GM10248 (cell line): ENCODE results near the gene SEPSECS.

Experiments used
- CTCF ChIA-PET: fragments of 300-600 bp; sonication (Branson Sonifier 250); formaldehyde crosslinking; extraction: SDS; loops from one replicate; lab custom pipeline; 2021; ENCODE audit warnings: antibody characterized with exemption; lab: Yijun Ruan, JAX
- POLR2A ChIA-PET: fragments of 350-650 bp; sonication (Branson Sonifier 250); formaldehyde crosslinking; extraction: SDS; loops from one replicate; lab custom pipeline; 2020; ENCODE audit warnings: antibody characterized with exemption; lab: Yijun Ruan, JAX
- DNase-seq: peaks from one replicate; pipeline ENCODE4 v3.0.0; 2012; ENCODE audit errors: extremely low spot score
- TF ChIP-seq, protein P1 (sequence below): IDR thresholded peaks from 2 replicates; pipeline ENCODE4 v1.5.1; 2012; ENCODE audit warnings: mild to moderate bottlenecking, low read depth; ENCODE audit errors: extremely low read depth, missing control alignments, control extremely low read depth

The SEPSECS gene

GRCh38 chr4:25160714-25161592, 704 bp upstream of the SEPSECS start:
- no peak for DNase-seq
- POLR2A ChIA-PET: interaction anchor here (0.7 kb wide), 1 partner anchor 389 kb away, joined by 3 read pairs; no protein-coding TSS in a partner anchor
- CTCF ChIA-PET: interaction anchor here (1.0 to 3.1 kb wide), 11 partner anchors 9 to 672 kb away, joined by 3 to 17 read pairs (median 5); partner anchors contain the start of gene ZCCHC4
- TF ChIP-seq, protein P1, sequence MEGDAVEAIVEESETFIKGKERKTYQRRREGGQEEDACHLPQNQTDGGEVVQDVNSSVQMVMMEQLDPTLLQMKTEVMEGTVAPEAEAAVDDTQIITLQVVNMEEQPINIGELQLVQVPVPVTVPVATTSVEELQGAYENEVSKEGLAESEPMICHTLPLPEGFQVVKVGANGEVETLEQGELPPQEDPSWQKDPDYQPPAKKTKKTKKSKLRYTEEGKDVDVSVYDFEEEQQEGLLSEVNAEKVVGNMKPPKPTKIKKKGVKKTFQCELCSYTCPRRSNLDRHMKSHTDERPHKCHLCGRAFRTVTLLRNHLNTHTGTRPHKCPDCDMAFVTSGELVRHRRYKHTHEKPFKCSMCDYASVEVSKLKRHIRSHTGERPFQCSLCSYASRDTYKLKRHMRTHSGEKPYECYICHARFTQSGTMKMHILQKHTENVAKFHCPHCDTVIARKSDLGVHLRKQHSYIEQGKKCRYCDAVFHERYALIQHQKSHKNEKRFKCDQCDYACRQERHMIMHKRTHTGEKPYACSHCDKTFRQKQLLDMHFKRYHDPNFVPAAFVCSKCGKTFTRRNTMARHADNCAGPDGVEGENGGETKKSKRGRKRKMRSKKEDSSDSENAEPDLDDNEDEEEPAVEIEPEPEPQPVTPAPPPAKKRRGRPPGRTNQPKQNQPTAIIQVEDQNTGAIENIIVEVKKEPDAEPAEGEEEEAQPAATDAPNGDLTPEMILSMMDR: no peak

GRCh38 chr4:25158817-25159216, 1.4 kb downstream of the SEPSECS start:
- POLR2A ChIA-PET: no interaction called here
- CTCF ChIA-PET: interaction anchor here (1.3 kb wide), 1 partner anchor 18 kb away, joined by 4 read pairs; no protein-coding TSS in a partner anchor
- DNase-seq: no peak
- TF ChIP-seq, protein P1: no peak

GRCh38 chr4:25157081-25157480, 3.2 kb downstream of the SEPSECS start:
- TF ChIP-seq, protein P1: no peak
- CTCF ChIA-PET: interaction anchor here (1.3 kb wide), 1 partner anchor 13 kb away, joined by 4 read pairs; no protein-coding TSS in a partner anchor
- POLR2A ChIA-PET: no interaction called here
- no peak for DNase-seq

- ChIA-PET CTCF (no interaction called here), POLR2A (no interaction called here)
- TF ChIP-seq, protein P1: no peak
- no peak for DNase-seq
Measured at GRCh38 chr4:25155947-25156346, 4.3 kb downstream of the SEPSECS start.

DNA sequence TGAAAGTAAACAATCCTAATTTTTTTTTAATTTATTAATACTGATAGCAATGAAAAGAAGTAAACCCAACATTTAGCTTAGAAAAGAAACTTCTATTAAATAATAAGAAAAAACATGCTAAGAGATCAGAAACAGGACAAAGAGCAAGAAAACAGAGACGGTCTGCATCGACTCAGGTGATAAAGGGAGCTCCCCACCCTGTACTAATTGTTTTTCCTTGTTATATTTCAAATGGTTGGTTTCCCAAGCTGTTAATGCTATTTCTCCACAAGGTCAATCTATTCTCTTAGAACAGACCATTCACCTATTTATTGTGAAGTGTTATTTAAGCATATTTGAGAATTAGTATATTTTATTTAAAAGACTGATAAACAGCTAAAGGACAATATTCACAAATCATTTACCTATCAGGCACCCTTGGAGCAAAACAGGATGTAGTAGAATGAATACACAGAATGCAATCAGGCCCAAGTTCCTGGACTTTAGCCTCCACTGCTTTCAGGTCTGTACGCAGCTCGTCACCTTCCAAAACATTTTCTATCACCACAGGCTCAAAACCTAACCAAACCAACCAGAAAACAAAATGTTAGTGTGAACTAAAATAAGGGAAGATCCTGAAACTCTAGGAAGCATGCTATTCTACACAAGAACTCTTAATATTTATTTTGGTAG, 5.5 kb downstream of the SEPSECS start:
- CTCF ChIA-PET: interaction anchor here (0.8 to 1.4 kb wide), 2 partner anchors 10 to 16 kb away, joined by 3 to 11 read pairs; no protein-coding TSS in a partner anchor
- TF ChIP-seq, protein P1: no peak
- POLR2A ChIA-PET: no interaction called here
- no peak for DNase-seq

- TF ChIP-seq, protein P1: no peak
- CTCF ChIA-PET: interaction anchor here (2.3 kb wide), 1 partner anchor 10 kb away, joined by 11 read pairs; no protein-coding TSS in a partner anchor
- no peak for DNase-seq
- POLR2A ChIA-PET: no interaction called here
Measured at GRCh38 chr4:25146076-25146475, 14.2 kb downstream of the SEPSECS start.
